K562 (cell line): ENCODE data around the gene GTPBP8. TPM values are rescaled to one million over a fixed set of nuclear protein-coding genes. Genes with fewer than 3 reads are reported as not detected.

Source experiments
- ATAC-seq: fragments of 200-7000 bp; cut with Tn5 transposase; 3 replicates; pipeline ENCODE4 v1.9.1; 2020; ENCODE audit warnings: moderate library complexity
- BruUV-seq: library from RNA; stranded (reverse); fragments of 400-500 nt; replicated peaks from 2 replicates; lab custom pipeline; 2021; lab: Mats Ljungman, UMichigan
- CTCF ChIA-PET: fragments of 300-600 bp; formaldehyde crosslinking; extraction: SDS; loops from one replicate; lab custom pipeline; 2021; ENCODE audit warnings: low intra/inter-chr PET ratio; lab: Yijun Ruan, JAX
- POLR2A ChIA-PET: fragments of 300-600, 350-650 bp; sonication (Branson Sonifier 250); formaldehyde crosslinking; extraction: SDS; loops from one replicate; lab custom pipeline; 2021; ENCODE audit warnings: antibody characterized with exemption, inconsistent platforms; lab: Yijun Ruan, JAX
- DNase-seq, 4 experiments: peaks; one replicate each; pipeline versions ENCODE4 v3.0.0 to v3.0.0-alpha.2; 2011 to 2018; ENCODE audit warnings: low spot score in 3 of 4, mixed read lengths in 3 of 4; ENCODE audit errors: extremely low read depth in 1 of 4
- FAIRE-seq: peaks from 2 replicates; lab custom pipeline; 2011; peaks lifted over from hg19 to GRCh38; lab: Jason Lieb, UNC
- H2AFZ ChIP-seq: 2 replicates; pipeline ENCODE4 v1.6.0; 2011; ENCODE audit warnings: low read depth, low read length, control low read depth, inconsistent platforms
- H3K27ac ChIP-seq: fragments of 200-600 bp; 3 replicates; pipeline ENCODE4 v1.8.0; 2011; ENCODE audit warnings: low read depth, mild to moderate bottlenecking, control low read depth, inconsistent platforms, low read length, moderate library complexity, mixed read lengths; ENCODE audit errors: extremely low read depth
- H3K27me3 ChIP-seq, 2 experiments: fragments of 300-600 bp in 1 of 2; 2 replicates in 1 of 2; 3 replicates in 1 of 2; pipeline versions ENCODE4 v1.6.0 to v1.8.0; 2011; ENCODE audit warnings: inconsistent platforms in 2 of 2, low read length in 2 of 2, mild to moderate bottlenecking in 1 of 2, mixed read lengths in 1 of 2, moderate library complexity in 1 of 2; ENCODE audit not compliant: control insufficient read depth in 2 of 2, insufficient read depth in 2 of 2
- H3K36me3 ChIP-seq: fragments of 300-600 bp; 3 replicates; pipeline ENCODE4 v1.8.0; 2011; ENCODE audit warnings: mild to moderate bottlenecking, low read length, inconsistent platforms; ENCODE audit not compliant: control insufficient read depth, insufficient read depth
- H3K4me1 ChIP-seq, 2 experiments: fragments of 200-600 bp in 1 of 2; replicated peaks in 1 of 2; 2 replicates in 1 of 2; 3 replicates in 1 of 2; pipeline versions ENCODE4 v1.5.1 to v1.8.0; 2011; ENCODE audit warnings: inconsistent platforms in 2 of 2, low read length in 2 of 2, mild to moderate bottlenecking in 1 of 2, mixed read lengths in 1 of 2, moderate library complexity in 1 of 2; ENCODE audit not compliant: control insufficient read depth in 2 of 2, insufficient read depth in 2 of 2
- H3K4me2 ChIP-seq: 2 replicates; pipeline ENCODE4 v1.6.1; 2011; ENCODE audit warnings: low read length, control low read depth, inconsistent platforms, mixed read lengths; ENCODE audit not compliant: insufficient read depth
- H3K4me3 ChIP-seq: fragments of 200-600 bp; sonication (generic), shearing (Covaris generic); 2 replicates; pipeline ENCODE4 v1.5.1; 2016; ENCODE audit warnings: control low read depth, inconsistent platforms
- H3K79me2 ChIP-seq: fragments of 200-600 bp; 3 replicates; pipeline ENCODE4 v1.8.0; 2011; ENCODE audit warnings: low read length, inconsistent platforms; ENCODE audit not compliant: control insufficient read depth, insufficient read depth
- H3K9ac ChIP-seq, 2 experiments: 2 replicates each; pipeline versions ENCODE4 v1.6.0 to v1.6.1; 2011; ENCODE audit warnings: low read depth in 2 of 2, low read length in 2 of 2, control low read depth in 1 of 2, inconsistent platforms in 1 of 2, mild to moderate bottlenecking in 1 of 2, mixed read lengths in 1 of 2; ENCODE audit not compliant: insufficient read depth in 1 of 2
- H3K9me1 ChIP-seq: one replicate; pipeline ENCODE4 v1.6.0; 2011; ENCODE audit warnings: inconsistent platforms, mild to moderate bottlenecking, low read length, moderate library complexity; ENCODE audit not compliant: control insufficient read depth, insufficient read depth
- H3K9me3 ChIP-seq: replicated peaks from 2 replicates; pipeline ENCODE4 v1.5.1; 2011; ENCODE audit warnings: low read depth, low read length, inconsistent platforms; ENCODE audit not compliant: control insufficient read depth, insufficient read depth
- H4K20me1 ChIP-seq: replicated peaks from 2 replicates; pipeline ENCODE4 v1.6.1; 2011; ENCODE audit warnings: low read length, inconsistent platforms, mixed read lengths; ENCODE audit not compliant: control insufficient read depth, insufficient read depth
- CEBPB ChIP-seq: fragments of 450-650 bp; IDR thresholded peaks from 2 replicates; pipeline ENCODE4 v1.6.1; 2016; ENCODE audit warnings: missing genetic modification characterization, missing compliant biosample characterization
- CEBPG ChIP-seq, 3 experiments: fragments of 200-800 bp in 1 of 3; sonication (Bioruptor generic) in 1 of 3; sonication (generic) in 1 of 3; formaldehyde crosslinking in 1 of 3; IDR thresholded peaks in 2 of 3; conservative IDR thresholded peaks in 1 of 3; 2 replicates each; pipeline versions ENCODE4 v1.6.1 to v1.8.0; 2016 to 2022; ENCODE audit warnings: missing compliant biosample characterization in 2 of 3, missing genetic modification characterization in 2 of 3, mild to moderate bottlenecking in 1 of 3, missing genetic modification reagents in 1 of 3
- DPF2 ChIP-seq: fragments of 450-650 bp; IDR thresholded peaks from 2 replicates; pipeline ENCODE4 v1.6.1; 2016
- POLR2H ChIP-seq: IDR thresholded peaks from 2 replicates; pipeline ENCODE4 v1.6.1; 2016; ENCODE audit warnings: missing genetic modification characterization, low read depth, mild to moderate bottlenecking, control low read depth, missing compliant biosample characterization, moderate library complexity
- TCFL5 ChIP-seq: fragments of 250-450 bp; sonication (Bioruptor Pico); conservative IDR thresholded peaks from 2 replicates; pipeline ENCODE4 v1.6.1; 2021; ENCODE audit warnings: mild to moderate bottlenecking, moderate library complexity, matching md5 sums
- WGBS: fragments of 100-300 bp; shearing (Covaris generic); methylation state at CpG from one replicate; pipeline ENCODE4 v1.1.6; 2016; ENCODE audit warnings: low coverage, mixed read lengths; ENCODE audit not compliant: insufficient coverage; ENCODE audit errors: missing lambda C conversion rate; 5-methylcytosine and 5-hydroxymethylcytosine counted together
- in situ Hi-C: fragments of 300-500 bp; cut with MboI; formaldehyde crosslinking; loops from 4 replicates; pipeline ENCODE4 v1.15.0; 2018; ENCODE audit warnings: inconsistent platforms, mixed read lengths
- intact Hi-C: fragments of 100-400 bp; cut with micrococcal nuclease; formaldehyde crosslinking; loops from 2 replicates; pipeline ENCODE4 v1.14.2; 2022
- polyA plus RNA-seq, 8 experiments: library from polyadenylated mRNA; depleted of rRNA in 4 of 8; stranded (reverse) in 5 of 8; unstranded in 3 of 8; fragments of >200 nt; fragmentation: Nextera tagmentation in 2 of 8; fragmentation: Illumina TruSeq in 1 of 8; extraction: Ambion mirVana in 2 of 8; extraction: Trizol in 1 of 8; gene quantifications; 2 replicates each; pipeline versions ENCODE4 v1.2.1 to v1.2.3, GENCODE V29; 2011 to 2014; ENCODE audit warnings: inconsistent platforms in 1 of 8, missing spikeins in 1 of 8
- total RNA-seq, 7 experiments: library from RNA; depleted of rRNA in 6 of 7; stranded (reverse); fragments of >200 nt in 6 of 7; fragmentation: Illumina TruSeq in 2 of 7; extraction: Trizol in 2 of 7; gene quantifications; 2 replicates each; pipeline versions ENCODE4 v1.2.1 to v1.2.3, GENCODE V29; 2011 to 2021; ENCODE audit warnings: low replicate concordance in 1 of 7
- TF ChIP-seq, protein P1 (sequence below): fragments of 250-450 bp; sonication (Bioruptor Pico); IDR thresholded peaks from 2 replicates; pipeline ENCODE4 v1.8.0; 2022; ENCODE audit warnings: moderate library complexity, mild to moderate bottlenecking, inconsistent platforms
- TF ChIP-seq, protein P2 (sequence below), 2 experiments: IDR thresholded peaks in 1 of 2; conservative IDR thresholded peaks in 1 of 2; 2 replicates each; pipeline ENCODE4 v1.6.1; 2016; ENCODE audit warnings: low read depth in 2 of 2, mild to moderate bottlenecking in 1 of 2, missing compliant biosample characterization in 1 of 2, missing genetic modification characterization in 1 of 2, moderate library complexity in 1 of 2

GTPBP8 gene
- total and polyA plus RNA-seq, 9 of the 15 experiments (the other 6 are each of a cell fraction or from before 2014, with no cell fraction given), result 14.0 to 33.3 (median 20.8) TPM

DNA sequence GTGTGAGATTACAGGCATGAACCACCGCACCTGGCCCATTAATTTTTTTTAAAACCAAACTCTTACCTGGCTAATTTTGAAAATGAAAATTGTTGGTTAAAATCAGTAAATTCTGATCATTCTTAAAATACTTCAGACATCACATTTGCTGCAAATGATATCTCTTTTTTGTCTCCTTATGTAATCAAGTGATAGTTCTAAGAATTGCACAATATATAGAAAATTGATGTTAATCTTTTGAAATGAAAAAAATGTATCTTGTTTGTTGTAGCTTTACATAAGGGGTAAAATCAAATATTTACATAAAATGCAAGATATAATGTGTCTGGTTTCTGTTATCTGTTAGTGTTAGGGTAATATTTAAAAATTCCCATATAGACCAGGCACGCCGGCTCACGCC is 5.0 kb downstream of the GTPBP8 start:
- Histone ChIP-seq H3K4me3 (no peak overlapping the region), H3K4me2 (no peak overlapping the region), H3K79me2 (peaks cover 37% of the 10 kb centered on the region), H4K20me1 (no peaks in the 10 kb centered on the region), H3K36me3 (peaks cover 46% of the 10 kb centered on the region), H3K9me3 (no peaks in the 10 kb centered on the region), H3K27ac (no peak overlapping the region), H3K27me3 (no peaks in the 10 kb centered on the region), H3K9me1 (no peaks in the 10 kb centered on the region), H3K4me1 (no peaks in the 10 kb centered on the region), H3K9ac (no peak overlapping the region), H2AFZ (no peak overlapping the region)
- WGBS, result 94% methylated on average over 4 of the region's 4 CpGs
- intact Hi-C loops, result no loop called here
- in situ Hi-C loops, result no loop called here
- POLR2A ChIA-PET, result no interaction called here
- CTCF ChIA-PET, result no interaction called here
- ATAC-seq (no peak), DNase-seq (no peak), FAIRE-seq (no peak)
- BruUV-seq, result no TSS peak
- TF ChIP-seq POLR2H (tag) (no peak), TCFL5 (no peak), DPF2 (no peak), CEBPG (CRISPR knock-in tag; IDR thresholded peaks at IDR 0.05) (no peak), CEBPG (tag; conservative IDR thresholded peaks at IDR 0.05 in 1 of 2, IDR thresholded peaks at IDR 0.05 in 1 of 2) (peak in 1 of 2 experiments; percentile 53; a peak in 2 of 4 replicates), CEBPB (peak; percentile 37)
- TF ChIP-seq, protein P1, sequence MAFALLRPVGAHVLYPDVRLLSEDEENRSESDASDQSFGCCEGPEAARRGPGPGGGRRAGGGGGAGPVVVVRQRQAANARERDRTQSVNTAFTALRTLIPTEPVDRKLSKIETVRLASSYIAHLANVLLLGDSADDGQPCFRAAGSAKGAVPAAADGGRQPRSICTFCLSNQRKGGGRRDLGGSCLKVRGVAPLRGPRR (CRISPR knock-in tag), result no peak
- TF ChIP-seq, protein P2, sequence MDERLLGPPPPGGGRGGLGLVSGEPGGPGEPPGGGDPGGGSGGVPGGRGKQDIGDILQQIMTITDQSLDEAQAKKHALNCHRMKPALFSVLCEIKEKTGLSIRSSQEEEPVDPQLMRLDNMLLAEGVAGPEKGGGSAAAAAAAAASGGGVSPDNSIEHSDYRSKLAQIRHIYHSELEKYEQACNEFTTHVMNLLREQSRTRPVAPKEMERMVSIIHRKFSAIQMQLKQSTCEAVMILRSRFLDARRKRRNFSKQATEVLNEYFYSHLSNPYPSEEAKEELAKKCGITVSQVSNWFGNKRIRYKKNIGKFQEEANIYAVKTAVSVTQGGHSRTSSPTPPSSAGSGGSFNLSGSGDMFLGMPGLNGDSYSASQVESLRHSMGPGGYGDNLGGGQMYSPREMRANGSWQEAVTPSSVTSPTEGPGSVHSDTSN (CRISPR knock-in tag; IDR thresholded peaks at IDR 0.05; ENCODE audit: low read depth), result no peak
- TF ChIP-seq, protein P2 (tag; conservative IDR thresholded peaks at IDR 0.05; ENCODE audit: low read depth), result no peak
